ENCODE measurements around the gene CNGB1.
"Not testable (repeated sequence)": the region's sequence is repeated elsewhere in the genome, so short reads cannot be mapped to it uniquely, and the experiment has no call there.

CNGB1 gene

GRCh38 chr16:57923418-57923817 is 47.5 kb downstream of the CNGB1 start:
- DNase-seq, result no peak

- peak; percentile 78 for DNase-seq
Observed at GRCh38 chr16:57920880-57921229, 50.1 kb downstream of the CNGB1 start.

- DNase-seq, result no peak
Observed at GRCh38 chr16:57920215-57920879, 50.6 kb downstream of the CNGB1 start.

GRCh38 chr16:57918994-57919393 is 51.9 kb downstream of the CNGB1 start:
- DNase-seq, result no peak

- no peak for DNase-seq
Observed at GRCh38 chr16:57918444-57918843, 52.5 kb downstream of the CNGB1 start.

GRCh38 chr16:57917929-57918328 is 53.0 kb downstream of the CNGB1 start:
- DNase-seq, result not testable (repeated sequence)

- DNase-seq, result not testable (repeated sequence)
Observed at GRCh38 chr16:57917489-57917888, 53.4 kb downstream of the CNGB1 start.

- DNase-seq, result no peak
Observed at GRCh38 chr16:57916735-57917438, 54.0 kb downstream of the CNGB1 start.

- DNase-seq, result no peak
Observed at GRCh38 chr16:57915811-57916488, 55.0 kb downstream of the CNGB1 start.

GRCh38 chr16:57915267-57915666 is 55.7 kb downstream of the CNGB1 start:
- DNase-seq, result no peak

- peak; percentile 44 for DNase-seq
Observed at GRCh38 chr16:57914244-57915173, 56.4 kb downstream of the CNGB1 start.

- DNase-seq, result no peak
Observed at GRCh38 chr16:57912529-57913260, 58.2 kb downstream of the CNGB1 start.

- peak; percentile 41 for DNase-seq
Observed at GRCh38 chr16:57911743-57912142, 59.2 kb downstream of the CNGB1 start.

GRCh38 chr16:57910696-57911095 is 60.2 kb downstream of the CNGB1 start:
- DNase-seq, result no peak

- DNase-seq, result no peak
Observed at GRCh38 chr16:57908409-57908987, 62.4 kb downstream of the CNGB1 start.

GRCh38 chr16:57906382-57907316 is 64.3 kb downstream of the CNGB1 start:
- peak; percentile 43 for DNase-seq

- DNase-seq, result no peak
Observed at GRCh38 chr16:57904101-57904500, 66.8 kb downstream of the CNGB1 start.

GRCh38 chr16:57903656-57904055 is 67.3 kb downstream of the CNGB1 start:
- DNase-seq, result peak; percentile 70

GRCh38 chr16:57901480-57902069 is 69.4 kb downstream of the CNGB1 start:
- no peak for DNase-seq

GRCh38 chr16:57900796-57901479 is 70.0 kb downstream of the CNGB1 start:
- DNase-seq, result no peak
